ENCODE data around the gene GPR135. TPM values are rescaled to one million over a fixed set of nuclear protein-coding genes. Genes with fewer than 3 reads are reported as not detected.

GPR135 gene
- total and polyA plus RNA-seq, 2 donors (not counting 1 experiment from before 2014, with no cell fraction given), result 2.1 to 3.0 TPM

- H2AFZ ChIP-seq (ENCODE audit: low read length), result peak overlapping the region; percentile 77
- H3K27ac ChIP-seq (ENCODE audit: insufficient read depth, low read length), result peak overlapping the region; percentile 98
- peak; percentile 42 to 48 for DNase-seq (ENCODE audit: low read depth in 2 of 2)
- peaks cover 5% of the 10 kb centered on the region for H3K36me3 ChIP-seq (ENCODE audit: control insufficient read depth, insufficient read depth, low read length)
- H3K27me3 ChIP-seq (ENCODE audit: control insufficient read depth, insufficient read depth, low read length), result no peaks in the 10 kb centered on the region
- H3K4me1 ChIP-seq (ENCODE audit: control insufficient read depth, extremely low read depth, insufficient read depth, low read length), result peaks cover 2% of the 10 kb centered on the region
- peaks cover 47% of the 10 kb centered on the region for H3K79me2 ChIP-seq (ENCODE audit: control insufficient read depth, insufficient read depth, low read length)
- TF ChIP-seq EZH2 (IDR thresholded peaks at IDR 0.05; ENCODE audit: low read length, missing control alignments) (no peak), CTCF (conservative IDR thresholded peaks at IDR 0.05 in 1 of 2, IDR thresholded peaks at IDR 0.05 in 1 of 2; ENCODE audit: low read depth in 1 of 2, low read length in 2 of 2) (no peak)
- H3K4me2 ChIP-seq (ENCODE audit: extremely low read depth, insufficient read depth, low read length), result peak overlapping the region; percentile 72
- H3K9ac ChIP-seq (ENCODE audit: insufficient read depth, low read length), result peak overlapping the region; percentile 95
- H3K4me3 ChIP-seq (replicated peaks in 1 of 4; ENCODE audit: control extremely low read depth in 1 of 4, insufficient read depth in 1 of 4, low read depth in 3 of 4, low read length in 4 of 4), result peak overlapping the region; percentile 80 to 97 (median 90)
- no peaks in the 10 kb centered on the region for H3K9me3 ChIP-seq (ENCODE audit: control insufficient read depth, insufficient read depth, low read depth, low read length)
- no peaks in the 10 kb centered on the region for H4K20me1 ChIP-seq (ENCODE audit: control insufficient read depth, extremely low read depth, insufficient read depth, low read length)
Measured at GRCh38 chr14:59484639-59485175, 19.5 kb upstream of the GPR135 start.

GRCh38 chr14:59483819-59484638 lies 18.8 kb upstream of the GPR135 start, which contains the start of the genes JKAMP and L3HYPDH:
TSS of gene JKAMP (plus strand) at chr14:59484517. CDS start at chr14:59484590, 73 bp downstream.
TSS of gene L3HYPDH (minus strand) at chr14:59484408. CDS start at chr14:59484316, 92 bp downstream.
- peak; percentile 94 to 95 for DNase-seq (ENCODE audit: low read depth in 2 of 2)
- Histone ChIP-seq H3K79me2 (ENCODE audit: control insufficient read depth, insufficient read depth, low read length) (peaks cover 51% of the 10 kb centered on the region), H3K4me3 (replicated peaks in 1 of 4; ENCODE audit: control extremely low read depth in 1 of 4, insufficient read depth in 1 of 4, low read depth in 3 of 4, low read length in 4 of 4) (peak within 1 kb of the TSS; percentile 80 to 97 (median 90)), H3K4me1 (ENCODE audit: control insufficient read depth, extremely low read depth, insufficient read depth, low read length) (peaks cover 3% of the 10 kb centered on the region), H3K9ac (ENCODE audit: insufficient read depth, low read length) (peak within 1 kb of the TSS; percentile 95), H3K4me2 (ENCODE audit: extremely low read depth, insufficient read depth, low read length) (peak within 1 kb of the TSS; percentile 76), H2AFZ (ENCODE audit: low read length) (peak within 1 kb of the TSS; percentile 77), H3K9me3 (ENCODE audit: control insufficient read depth, insufficient read depth, low read depth, low read length) (no peaks in the 10 kb centered on the region), H4K20me1 (ENCODE audit: control insufficient read depth, extremely low read depth, insufficient read depth, low read length) (no peaks in the 10 kb centered on the region), H3K36me3 (ENCODE audit: control insufficient read depth, insufficient read depth, low read length) (peaks cover 3% of the 10 kb centered on the region), H3K27me3 (ENCODE audit: control insufficient read depth, insufficient read depth, low read length) (no peaks in the 10 kb centered on the region), H3K27ac (ENCODE audit: insufficient read depth, low read length) (peak within 1 kb of the TSS; percentile 98)
- TF ChIP-seq CTCF (conservative IDR thresholded peaks at IDR 0.05 in 1 of 2, IDR thresholded peaks at IDR 0.05 in 1 of 2; ENCODE audit: low read depth in 1 of 2, low read length in 2 of 2) (peak; percentile 60 to 61), EZH2 (IDR thresholded peaks at IDR 0.05; ENCODE audit: low read length, missing control alignments) (no peak)

GRCh38 chr14:59483363-59483762 lies 18.2 kb upstream of the GPR135 start:
- Histone ChIP-seq H3K36me3 (ENCODE audit: control insufficient read depth, insufficient read depth, low read length) (peaks cover 2% of the 10 kb centered on the region), H3K4me3 (replicated peaks in 1 of 4; ENCODE audit: control extremely low read depth in 1 of 4, insufficient read depth in 1 of 4, low read depth in 3 of 4, low read length in 4 of 4) (peak overlapping the region; percentile 80 to 97 (median 90)), H3K4me1 (ENCODE audit: control insufficient read depth, extremely low read depth, insufficient read depth, low read length) (peaks cover 3% of the 10 kb centered on the region), H4K20me1 (ENCODE audit: control insufficient read depth, extremely low read depth, insufficient read depth, low read length) (no peaks in the 10 kb centered on the region), H3K9ac (ENCODE audit: insufficient read depth, low read length) (peak overlapping the region; percentile 95), H3K27ac (ENCODE audit: insufficient read depth, low read length) (peak overlapping the region; percentile 98), H3K9me3 (ENCODE audit: control insufficient read depth, insufficient read depth, low read depth, low read length) (no peaks in the 10 kb centered on the region), H3K4me2 (ENCODE audit: extremely low read depth, insufficient read depth, low read length) (peak overlapping the region; percentile 76), H3K79me2 (ENCODE audit: control insufficient read depth, insufficient read depth, low read length) (peaks cover 54% of the 10 kb centered on the region), H3K27me3 (ENCODE audit: control insufficient read depth, insufficient read depth, low read length) (no peaks in the 10 kb centered on the region), H2AFZ (ENCODE audit: low read length) (peak overlapping the region; percentile 16)
- TF ChIP-seq EZH2 (IDR thresholded peaks at IDR 0.05; ENCODE audit: low read length, missing control alignments) (no peak), CTCF (conservative IDR thresholded peaks at IDR 0.05 in 1 of 2, IDR thresholded peaks at IDR 0.05 in 1 of 2; ENCODE audit: low read depth in 1 of 2, low read length in 2 of 2) (no peak)
- peak; percentile 58 to 90 for DNase-seq (ENCODE audit: low read depth in 2 of 2)
